Smooth muscle cell (in vitro differentiated cells): ENCODE data around the gene F12. TPM values are rescaled to one million over a fixed set of nuclear protein-coding genes. Genes with fewer than 3 reads are reported as not detected.

ENCODE experiments used
- DNase-seq: peaks from one replicate; lab custom pipeline; 2025; ENCODE audit not compliant: unreplicated experiment; lab: John Stamatoyannopoulos, UW
- H2AFZ ChIP-seq: fragments of 200-600 bp; sonication (generic); 2 replicates; pipeline ENCODE4 v1.6.0; 2016; ENCODE audit warnings: antibody characterized with exemption, low read depth, mild to moderate bottlenecking
- H3F3A ChIP-seq: fragments of 200-600 bp; sonication (generic); 2 replicates; pipeline ENCODE4 v1.6.0; 2017; ENCODE audit warnings: antibody characterized with exemption, low read depth
- H3K27ac ChIP-seq: fragments of 200-600 bp; sonication (generic); 2 replicates; pipeline ENCODE4 v1.5.1; 2016; ENCODE audit warnings: low read depth, mild to moderate bottlenecking
- H3K27me3 ChIP-seq: fragments of 200-600 bp; sonication (generic); 2 replicates; pipeline ENCODE4 v1.6.1; 2016; ENCODE audit warnings: low read depth, mild to moderate bottlenecking
- H3K36me3 ChIP-seq: fragments of 200-600 bp; sonication (generic); 2 replicates; pipeline ENCODE4 v1.5.1; 2016; ENCODE audit warnings: low read depth
- H3K4me1 ChIP-seq: fragments of 200-600 bp; sonication (generic); 2 replicates; pipeline ENCODE4 v1.5.1; 2016; ENCODE audit warnings: low read depth
- H3K4me2 ChIP-seq: fragments of 200-600 bp; sonication (generic); 2 replicates; pipeline ENCODE4 v1.6.0; 2016; ENCODE audit warnings: mild to moderate bottlenecking
- H3K4me3 ChIP-seq: fragments of 200-600 bp; sonication (generic); 2 replicates; pipeline ENCODE4 v1.5.1; 2016; ENCODE audit warnings: mild to moderate bottlenecking
- H3K79me2 ChIP-seq: fragments of 200-600 bp; sonication (generic); 2 replicates; pipeline ENCODE4 v1.6.0; 2016; ENCODE audit warnings: low read depth, mild to moderate bottlenecking
- H3K9ac ChIP-seq: fragments of 200-600 bp; sonication (generic); 2 replicates; pipeline ENCODE4 v1.6.0; 2016; ENCODE audit warnings: low read depth
- H3K9me3 ChIP-seq: fragments of 200-600 bp; sonication (generic); replicated peaks from 2 replicates; pipeline ENCODE4 v1.5.1; 2016; ENCODE audit warnings: low read depth
- H4K20me1 ChIP-seq: fragments of 200-600 bp; sonication (generic); 2 replicates; pipeline ENCODE4 v1.6.0; 2016; ENCODE audit warnings: low read depth
- CTCF ChIP-seq: fragments of 200-600 bp; sonication (generic); IDR thresholded peaks from 2 replicates; pipeline ENCODE4 v1.5.1; 2017; ENCODE audit warnings: borderline replicate concordance, mild to moderate bottlenecking, antibody characterized with exemption; ENCODE audit not compliant: insufficient read depth, poor library complexity, severe bottlenecking
- WGBS: methylation state at CpG from one replicate; pipeline ENCODE4 v1.1.7; 2016; ENCODE audit warnings: low lambda C conversion rate; 5-methylcytosine and 5-hydroxymethylcytosine counted together
- polyA plus RNA-seq: library from polyadenylated mRNA; unstranded; fragments of >200 nt; fragmentation: Nextera tagmentation; extraction: Ambion mirVana; gene quantifications from 2 replicates; pipeline ENCODE4 v1.2.1, GENCODE V29; 2016
- total RNA-seq: library from RNA; depleted of rRNA; stranded (reverse); fragments of >200 nt; gene quantifications from 2 replicates; pipeline ENCODE4 v1.2.3, GENCODE V29; 2014

The F12 gene
- total and polyA plus RNA-seq, 2 experiments from 2014 or later = 3.6 to 15.0 TPM

DNA sequence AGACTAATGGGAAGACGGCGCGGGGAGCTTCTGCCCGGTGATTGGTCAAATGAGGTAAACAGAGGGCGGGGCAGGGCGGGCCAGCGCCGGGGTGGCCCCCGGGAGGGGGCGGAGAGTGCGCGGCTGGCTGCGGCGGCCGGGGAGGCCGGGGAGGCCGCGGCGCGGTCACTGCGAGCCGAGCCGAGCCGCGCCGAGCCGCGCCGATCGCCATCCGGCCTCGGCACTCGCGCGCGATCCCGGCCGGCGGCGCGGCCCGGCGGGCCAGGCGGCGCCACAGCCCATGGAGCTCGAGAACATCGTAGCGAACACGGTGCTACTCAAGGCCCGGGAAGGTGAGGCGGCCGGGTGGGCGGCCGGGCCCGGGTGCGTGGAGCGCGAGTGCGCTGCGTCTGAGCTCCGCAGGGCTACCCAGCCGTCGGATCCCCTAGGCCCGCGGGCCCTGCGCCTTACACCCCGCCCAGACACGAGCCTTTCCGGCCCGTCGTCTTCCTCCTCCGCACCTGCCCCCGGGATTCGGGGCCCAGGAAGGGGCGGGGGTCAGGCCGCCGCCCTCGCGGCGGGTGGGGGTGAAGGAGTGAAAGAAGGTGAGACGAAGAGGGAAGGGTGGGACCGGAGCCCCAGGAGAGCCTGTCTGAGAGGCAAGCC is 17.3 kb upstream of the F12 start, which contains the start of gene GRK6:
Gene GRK6 (plus strand): TSS at position 111 of the 645 bp plus-strand sequence. CDS start 170 bp downstream, at position 281.
- H3K4me3 ChIP-seq = peak within 1 kb of the TSS; percentile 83
- peak within 1 kb of the TSS; percentile 94 for H3K27ac ChIP-seq
- H3K27me3 ChIP-seq = no peaks in the 10 kb centered on the region
- under 1% methylated on average over 59 of the region's 82 CpGs for WGBS
- H2AFZ ChIP-seq = peak within 1 kb of the TSS; percentile 73
- DNase-seq = no peak
- H3K4me1 ChIP-seq = peaks cover 11% of the 10 kb centered on the region
- peaks cover 22% of the 10 kb centered on the region for H4K20me1 ChIP-seq
- H3K36me3 ChIP-seq = no peaks in the 10 kb centered on the region
- peak within 1 kb of the TSS; percentile 92 for H3K9ac ChIP-seq
- TF ChIP-seq CTCF = no peak
- no peaks in the 10 kb centered on the region for H3F3A ChIP-seq
- peak within 1 kb of the TSS; percentile 97 for H3K4me2 ChIP-seq
- H3K79me2 ChIP-seq = peaks cover 15% of the 10 kb centered on the region
- no peaks in the 10 kb centered on the region for H3K9me3 ChIP-seq

DNA sequence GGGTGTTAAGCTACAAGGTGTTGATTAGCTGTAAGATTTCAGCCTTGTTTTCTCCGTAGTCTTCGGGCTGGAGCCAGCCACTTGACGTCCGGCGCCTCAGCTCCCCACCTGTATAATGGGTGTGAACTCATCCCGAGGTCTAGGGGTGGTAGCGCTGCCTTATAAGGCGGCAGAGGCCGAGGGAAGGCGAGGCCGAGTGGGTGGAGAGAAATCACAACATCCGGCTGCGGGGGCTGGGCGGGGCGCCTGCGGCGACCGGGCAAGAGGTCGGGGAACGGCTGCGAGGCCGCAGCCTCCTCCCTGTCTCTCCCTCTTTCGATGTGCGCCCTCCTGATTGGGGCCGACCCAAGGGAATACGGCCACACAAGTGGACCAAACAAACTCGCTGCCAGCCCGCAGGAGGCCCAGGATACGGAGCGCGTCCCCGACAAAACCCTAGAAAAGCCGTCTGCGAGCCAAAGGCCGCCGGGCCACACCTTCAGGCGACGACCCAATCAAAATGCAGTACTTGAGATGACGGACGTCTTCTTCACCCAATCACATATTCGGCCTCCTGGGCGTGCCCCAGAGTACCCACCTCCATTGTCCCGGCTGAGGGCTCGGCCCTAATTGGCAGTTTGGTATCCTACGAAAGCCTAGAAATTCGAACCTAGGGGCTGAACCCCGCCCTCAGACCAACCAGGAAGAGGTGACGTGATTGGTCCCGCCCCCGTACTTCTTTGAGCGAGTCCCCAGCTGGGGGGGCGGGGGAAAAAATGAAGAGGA is 16.6 kb upstream of the F12 start:
- H3K4me2 ChIP-seq = peak overlapping the region; percentile 87
- no peaks in the 10 kb centered on the region for H3F3A ChIP-seq
- H3K27ac ChIP-seq = peak overlapping the region; percentile 94
- no peaks in the 10 kb centered on the region for H3K9me3 ChIP-seq
- DNase-seq = peak; percentile 95
- H3K9ac ChIP-seq = peak overlapping the region; percentile 81
- H2AFZ ChIP-seq = peak overlapping the region; percentile 73
- under 1% methylated on average over 39 of the region's 52 CpGs for WGBS
- H3K36me3 ChIP-seq = no peaks in the 10 kb centered on the region
- no peaks in the 10 kb centered on the region for H3K27me3 ChIP-seq
- peaks cover 22% of the 10 kb centered on the region for H4K20me1 ChIP-seq
- peaks cover 15% of the 10 kb centered on the region for H3K79me2 ChIP-seq
- H3K4me1 ChIP-seq = peaks cover 11% of the 10 kb centered on the region
- TF ChIP-seq CTCF = no peak
- peak overlapping the region; percentile 66 for H3K4me3 ChIP-seq

DNA sequence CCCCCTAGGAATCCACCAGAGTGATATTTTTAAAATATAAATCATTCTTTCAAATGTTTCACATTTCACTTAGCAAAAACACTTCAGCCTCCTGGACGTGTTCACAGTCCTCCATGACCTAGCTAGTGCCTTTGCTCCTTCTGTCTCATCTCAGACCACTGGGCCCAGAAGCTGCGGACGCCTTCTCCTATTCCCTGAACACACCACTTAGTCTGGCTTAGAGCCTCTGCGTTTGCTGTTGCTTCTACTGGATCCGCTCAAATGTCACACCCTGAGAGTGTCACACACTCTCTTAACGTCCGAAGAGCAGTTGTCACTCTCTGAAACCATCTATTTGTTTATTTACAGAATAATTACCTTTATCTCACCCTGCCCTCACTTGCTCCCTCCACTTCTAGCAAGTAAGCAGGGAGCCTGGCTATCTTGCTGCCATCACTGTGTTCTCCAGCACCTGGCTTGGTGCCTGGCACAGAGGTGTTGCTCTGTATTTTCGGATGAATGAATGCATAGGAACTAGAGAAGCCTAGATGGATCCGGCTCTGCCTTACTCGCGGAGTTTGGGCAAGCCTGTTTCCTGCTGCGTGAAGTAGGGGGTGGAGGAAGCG is 15.9 kb upstream of the F12 start:
- Histone ChIP-seq H3K4me3 (peak overlapping the region; percentile 66), H3K9ac (peak overlapping the region; percentile 81), H4K20me1 (peaks cover 22% of the 10 kb centered on the region), H3K27ac (peak overlapping the region; percentile 94), H3K4me1 (peaks cover 11% of the 10 kb centered on the region), H3F3A (no peaks in the 10 kb centered on the region), H3K9me3 (no peaks in the 10 kb centered on the region), H3K4me2 (peak overlapping the region; percentile 87), H3K36me3 (no peaks in the 10 kb centered on the region), H2AFZ (peak overlapping the region; percentile 73), H3K27me3 (no peaks in the 10 kb centered on the region), H3K79me2 (peaks cover 15% of the 10 kb centered on the region)
- WGBS = 59% methylated on average over 13 of the region's 13 CpGs
- no peak for TF ChIP-seq CTCF
- no peak for DNase-seq
